Osteocyte (in vitro differentiated cells): Measurements from ENCODE around the gene MOK. TPM values are rescaled to one million over a fixed set of nuclear protein-coding genes. Genes with fewer than 3 reads are reported as not detected.
A peak's percentile ranks its signal among the peaks of the same experiment; 100 is the strongest.
"Not testable (repeated sequence)": the region's sequence is repeated elsewhere in the genome, so short reads cannot be mapped to it uniquely, and the experiment has no call there.

Experiments used
- DNase-seq: peaks from one replicate; pipeline ENCODE4 v3.0.0; 2021; ENCODE audit warnings: mixed read lengths; ENCODE audit not compliant: unreplicated experiment; ENCODE audit errors: extremely low spot score
- H3K27ac Mint-ChIP-seq: one replicate; pipeline ENCODE4 v1.8.0; 2021; ENCODE audit warnings: mild to moderate bottlenecking, mixed read lengths; ENCODE audit not compliant: unreplicated experiment
- H3K27me3 Mint-ChIP-seq: one replicate; pipeline ENCODE4 v1.8.0; 2021; ENCODE audit warnings: mixed read lengths; ENCODE audit not compliant: unreplicated experiment
- H3K36me3 Mint-ChIP-seq: one replicate; pipeline ENCODE4 v1.8.0; 2021; ENCODE audit warnings: mixed read lengths; ENCODE audit not compliant: unreplicated experiment
- H3K4me1 Mint-ChIP-seq: one replicate; pipeline ENCODE4 v1.8.0; 2021; ENCODE audit warnings: mixed read lengths; ENCODE audit not compliant: unreplicated experiment
- H3K4me3 Mint-ChIP-seq: one replicate; pipeline ENCODE4 v1.8.0; 2021; ENCODE audit warnings: mild to moderate bottlenecking, moderate library complexity, mixed read lengths; ENCODE audit not compliant: unreplicated experiment
- H3K9me3 Mint-ChIP-seq: one replicate; pipeline ENCODE4 v1.8.0; 2021; ENCODE audit warnings: mixed read lengths; ENCODE audit not compliant: unreplicated experiment
- CTCF ChIP-seq: fragments of 200-600 bp; sonication (generic); IDR thresholded peaks from 2 replicates; pipeline ENCODE4 v1.5.0; 2021; ENCODE audit warnings: antibody characterized with exemption, mild to moderate bottlenecking, moderate library complexity
- long read RNA-seq: library from polyadenylated mRNA; unstranded; transcript quantifications from one replicate; pipeline ENCODE4 v2.0.0, GENCODE V29; 2021
- total RNA-seq: library from RNA; stranded (reverse); gene quantifications from 2 replicates; pipeline ENCODE4 v1.2.1, GENCODE V29; 2021

Gene MOK
- total RNA-seq, result 5.8 and 9.5 TPM in 2 replicates
- long read RNA-seq, partial matches to known transcripts, result 1 of 8 reads
- long read RNA-seq, other reads (novel, unspliced or antisense), result 7 of 8 reads

DNA sequence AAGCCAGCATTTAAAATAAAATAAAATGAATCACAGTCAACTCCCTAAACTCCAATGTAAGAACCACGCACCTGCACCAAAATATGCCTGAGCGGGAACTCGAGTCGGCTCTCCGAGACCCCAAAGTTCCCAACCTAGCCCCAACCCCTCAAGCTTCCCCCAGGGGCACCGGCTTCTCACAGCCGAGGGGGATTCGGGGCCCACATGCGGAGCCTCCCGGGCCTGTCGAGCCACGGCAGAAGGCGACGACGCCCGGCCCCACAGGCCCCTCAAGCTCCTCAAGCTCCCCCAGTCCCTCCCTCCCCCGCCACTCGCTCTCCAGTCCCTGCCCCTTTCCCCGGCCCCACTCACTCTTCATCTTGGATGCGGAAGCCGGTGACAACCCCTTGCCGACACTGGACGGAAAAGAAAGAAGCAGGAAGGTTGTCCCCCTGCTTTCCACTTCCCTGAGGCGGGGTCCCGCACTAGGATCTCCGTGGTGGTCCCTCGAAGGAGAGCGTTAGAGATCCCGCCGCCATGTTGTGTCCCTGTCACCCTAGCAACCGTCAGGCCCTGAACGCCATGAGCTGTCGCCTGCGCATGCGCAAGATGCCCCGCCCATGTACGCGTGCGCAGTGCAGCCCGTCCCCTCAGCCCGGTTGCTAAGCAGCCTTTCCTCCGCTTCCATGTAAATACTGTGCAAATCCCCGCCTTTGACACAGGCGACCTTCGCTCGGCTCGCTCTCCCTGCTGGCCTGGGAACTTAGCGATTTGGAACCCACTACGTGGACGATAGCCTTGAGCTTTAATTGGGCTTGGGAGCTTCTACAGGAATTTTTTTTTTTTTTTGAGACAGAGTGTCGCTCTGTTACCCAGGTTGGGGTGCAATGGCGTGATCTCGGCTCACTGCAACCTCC is at the start of gene MOK:
TSS of gene MOK (minus strand) at position 554 of the 896 bp plus-strand sequence. CDS start at position 358, 196 bp downstream.
- H3K36me3 Mint-ChIP-seq, result no peaks in the 10 kb centered on the region
- no peak for TF ChIP-seq CTCF
- peak within 1 kb of the TSS; percentile 97 for H3K27ac Mint-ChIP-seq
- peak within 1 kb of the TSS; percentile 95 for H3K4me3 Mint-ChIP-seq
- H3K4me1 Mint-ChIP-seq, result peaks cover 11% of the 10 kb centered on the region
- H3K27me3 Mint-ChIP-seq, result no peaks in the 10 kb centered on the region
- no peaks in the 10 kb centered on the region for H3K9me3 Mint-ChIP-seq
- DNase-seq, result peak; percentile 100

GRCh38 chr14:102353126-102353619 is 48.2 kb upstream of the MOK start:
- Mint-ChIP-seq H3K4me1 (peaks cover 3% of the 10 kb centered on the region), H3K9me3 (no peaks in the 10 kb centered on the region), H3K27me3 (no peaks in the 10 kb centered on the region), H3K36me3 (peaks cover 39% of the 10 kb centered on the region), H3K27ac (no peak overlapping the region), H3K4me3 (no peak overlapping the region)
- DNase-seq, result no peak
- no peak for TF ChIP-seq CTCF

GRCh38 chr14:102352213-102352612 is 47.2 kb upstream of the MOK start:
- Mint-ChIP-seq H3K9me3 (no peaks in the 10 kb centered on the region), H3K4me1 (peaks cover 3% of the 10 kb centered on the region), H3K4me3 (no peak overlapping the region), H3K36me3 (peaks cover 39% of the 10 kb centered on the region), H3K27me3 (no peaks in the 10 kb centered on the region), H3K27ac (no peak overlapping the region)
- TF ChIP-seq CTCF, result no peak
- DNase-seq, result no peak

- DNase-seq, result not testable (repeated sequence)
These were observed 46.6 kb upstream of the MOK start for GRCh38 chr14:102351593-102351992.

GRCh38 chr14:102351023-102351422 is 46.1 kb upstream of the MOK start:
- Mint-ChIP-seq H3K4me1 (peaks cover 3% of the 10 kb centered on the region), H3K27me3 (no peaks in the 10 kb centered on the region), H3K27ac (peak overlapping the region; percentile 38), H3K4me3 (no peak overlapping the region), H3K9me3 (no peaks in the 10 kb centered on the region), H3K36me3 (peaks cover 32% of the 10 kb centered on the region)
- DNase-seq, result no peak
- no peak for TF ChIP-seq CTCF

More at GRCh38 chr14:102351593-102351992, 46.6 kb upstream of the MOK start:
- not testable (repeated sequence) for H3K27me3 Mint-ChIP-seq, H3K4me3 Mint-ChIP-seq, H3K9me3 Mint-ChIP-seq, H3K27ac Mint-ChIP-seq, H3K4me1 Mint-ChIP-seq
- H3K36me3 Mint-ChIP-seq, result peaks cover 36% of the 10 kb centered on the region
